Right lobe of liver (tissue), 6 donors: Measurements from ENCODE around the gene GATAD2B. TPM values are rescaled to one million over a fixed set of nuclear protein-coding genes. Genes with fewer than 3 reads are reported as not detected.

ENCODE experiments used
- ATAC-seq, 4 donors: fragments of 200-7000 bp; cut with Tn5 transposase; one replicate each; pipeline ENCODE4 v1.9.1; 2020; ENCODE audit warnings: mild to moderate bottlenecking in 4 of 4, moderate library complexity in 4 of 4
- DNase-seq, 3 donors: peaks; one replicate each; pipeline ENCODE4 v3.0.0-alpha.2; 2020
- H3K27ac ChIP-seq, 3 donors: fragments of 200-600 bp; one replicate each; pipeline ENCODE4 v1.8.0; 2022
- H3K27me3 ChIP-seq, 2 donors: fragments of 200-600 bp; one replicate each; pipeline ENCODE4 v1.8.0; 2022
- H3K36me3 ChIP-seq, 4 donors: fragments of 200-600 bp; sonication (generic) in 1 of 4; one replicate each; pipeline versions ENCODE4 v1.5.1 to v1.8.0; 2017 to 2022; ENCODE audit warnings: control low read depth in 1 of 4
- H3K4me1 ChIP-seq, 4 donors: fragments of 200-600 bp; sonication (generic) in 1 of 4; one replicate each; pipeline versions ENCODE4 v1.5.1 to v1.8.0; 2017 to 2022; ENCODE audit warnings: control low read depth in 1 of 4
- H3K4me3 ChIP-seq, 3 donors: fragments of 200-600 bp; one replicate each; pipeline ENCODE4 v1.8.0; 2022
- H3K9me3 ChIP-seq, 4 donors: fragments of 200-600 bp; sonication (generic) in 1 of 4; one replicate each; pipeline versions ENCODE4 v1.5.1 to v1.8.0; 2017 to 2022; ENCODE audit warnings: control low read depth in 1 of 4
- POLR2A ChIP-seq: fragments of 450-650 bp; IDR thresholded peaks from one replicate; pipeline ENCODE4 v1.6.1; 2017; ENCODE audit warnings: antibody characterized with exemption, mild to moderate bottlenecking
- WGBS: methylation state at CpG from one replicate; pipeline ENCODE4 v1.1.6; 2018; ENCODE audit warnings: low coverage, low lambda C conversion rate; ENCODE audit not compliant: insufficient coverage; ENCODE audit errors: missing lambda C conversion rate; 5-methylcytosine and 5-hydroxymethylcytosine counted together
- intact Hi-C, 2 donors: fragments of 100-400 bp; cut with DNase I; formaldehyde crosslinking; loops; one replicate each; pipeline versions ENCODE4 v1.11.2 to v1.14.1; 2022
- total RNA-seq, 6 experiments: library from RNA; depleted of rRNA in 2 of 6; stranded (reverse); fragments of >200 nt in 2 of 6; fragmentation: NEBNext Ultra II Directional in 3 of 6; extraction: Animal tissue kit (Norgen Biotek cat#: 25700) in 3 of 6; gene quantifications; one replicate each; pipeline versions ENCODE4 v1.1.0 to v1.2.4, GENCODE V29; 2016 to 2023
- TF ChIP-seq, protein P1 (sequence below), 4 donors: fragments of 200-600 bp in 3 of 4; fragments of 450-650 bp in 1 of 4; IDR thresholded peaks; one replicate each; pipeline versions ENCODE4 v1.5.1 to v1.8.0; 2016 to 2022; ENCODE audit warnings: antibody characterized with exemption in 4 of 4, mild to moderate bottlenecking in 2 of 4
- donor health status: DM: no; HTN: yes; CAD: no.
- donor health status: DM: no; HTN: no; CAD: no.
- donor health status: DM: no; HTN: no; CAD: no.
- donor health status: DM: no; HTN: yes; CAD: no.
- donor health status: DM: no; HTN: yes; CAD: no.

The GATAD2B gene
- total RNA-seq, 6 experiments from 2014 or later = 9.8 to 20.3 (median 16.8) TPM

DNA sequence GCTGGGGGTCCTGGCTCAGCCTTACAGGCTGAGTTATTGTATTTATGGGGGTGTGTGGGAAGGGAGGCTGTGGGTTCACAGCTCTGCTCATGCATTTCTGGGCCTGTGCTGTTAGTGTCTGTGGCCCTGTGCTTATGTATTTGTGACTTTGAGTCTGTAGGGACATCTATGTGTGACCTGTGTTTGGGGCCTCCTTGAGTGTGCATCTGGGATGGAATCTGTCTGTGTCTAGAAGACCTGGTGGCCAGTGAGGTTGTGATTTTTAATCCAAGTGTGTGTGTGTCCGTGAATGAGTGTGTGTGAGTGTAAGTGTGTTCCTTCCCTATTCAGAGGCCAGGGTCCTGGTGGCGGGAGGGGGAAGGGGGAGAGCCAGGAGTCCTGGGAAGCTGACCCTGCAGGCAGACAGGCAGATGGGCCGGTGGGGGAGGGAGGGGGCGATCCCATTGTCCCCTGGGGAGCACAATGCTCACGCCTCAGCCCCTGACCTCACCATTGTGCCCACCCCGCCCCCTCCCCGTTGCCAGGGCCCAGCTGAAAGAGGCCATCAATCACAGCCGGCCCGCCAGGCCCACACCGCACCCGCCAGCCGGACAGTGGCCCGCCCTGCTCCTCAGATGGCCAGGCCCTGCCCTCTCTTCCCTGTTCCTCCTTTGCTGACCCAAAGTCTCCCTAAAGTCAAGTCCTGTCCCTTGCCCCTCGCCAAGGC, 128.0 kb downstream of the GATAD2B start:
- DNase-seq (peak in 1 of 3 donors; percentile 44), ATAC-seq (no peak)
- H3K27ac ChIP-seq = no peak overlapping the region
- no peak overlapping the region for H3K4me3 ChIP-seq
- WGBS = 72% methylated on average over 4 of the region's 14 CpGs
- no peaks in the 10 kb centered on the region for H3K36me3 ChIP-seq
- H3K4me1 ChIP-seq = peaks cover 0 to 12% (median 1%) of the 10 kb centered on the region in 4 donors
- TF ChIP-seq POLR2A = no peak
- TF ChIP-seq, protein P1, sequence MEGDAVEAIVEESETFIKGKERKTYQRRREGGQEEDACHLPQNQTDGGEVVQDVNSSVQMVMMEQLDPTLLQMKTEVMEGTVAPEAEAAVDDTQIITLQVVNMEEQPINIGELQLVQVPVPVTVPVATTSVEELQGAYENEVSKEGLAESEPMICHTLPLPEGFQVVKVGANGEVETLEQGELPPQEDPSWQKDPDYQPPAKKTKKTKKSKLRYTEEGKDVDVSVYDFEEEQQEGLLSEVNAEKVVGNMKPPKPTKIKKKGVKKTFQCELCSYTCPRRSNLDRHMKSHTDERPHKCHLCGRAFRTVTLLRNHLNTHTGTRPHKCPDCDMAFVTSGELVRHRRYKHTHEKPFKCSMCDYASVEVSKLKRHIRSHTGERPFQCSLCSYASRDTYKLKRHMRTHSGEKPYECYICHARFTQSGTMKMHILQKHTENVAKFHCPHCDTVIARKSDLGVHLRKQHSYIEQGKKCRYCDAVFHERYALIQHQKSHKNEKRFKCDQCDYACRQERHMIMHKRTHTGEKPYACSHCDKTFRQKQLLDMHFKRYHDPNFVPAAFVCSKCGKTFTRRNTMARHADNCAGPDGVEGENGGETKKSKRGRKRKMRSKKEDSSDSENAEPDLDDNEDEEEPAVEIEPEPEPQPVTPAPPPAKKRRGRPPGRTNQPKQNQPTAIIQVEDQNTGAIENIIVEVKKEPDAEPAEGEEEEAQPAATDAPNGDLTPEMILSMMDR (IDR thresholded peaks at IDR 0.05) = no peak
- H3K9me3 ChIP-seq = no peaks in the 10 kb centered on the region
- H3K27me3 ChIP-seq = no peaks in the 10 kb centered on the region
- intact Hi-C loops = loop anchor here in 1 of 2 donors (5.0 to 10.0 kb wide), 2 partner anchors 130 to 193 kb away; partner anchors contain the start of genes GATAD2B and RAB13

GRCh38 chr1:153793973-153794615, 128.7 kb downstream of the GATAD2B start:
- DNase-seq = no peak
- intact Hi-C loops = loop anchor here in 1 of 2 donors (10.0 kb wide), 1 partner anchor 131 kb away; the partner anchor contains the start of gene GATAD2B
- 79% methylated on average over 6 of the region's 12 CpGs for WGBS
- Histone ChIP-seq H3K4me1 (peaks cover 0 to 19% (median 5%) of the 10 kb centered on the region in 4 donors), H3K4me3 (no peak overlapping the region), H3K27ac (no peak overlapping the region), H3K9me3 (no peaks in the 10 kb centered on the region), H3K27me3 (no peaks in the 10 kb centered on the region), H3K36me3 (no peaks in the 10 kb centered on the region)
- TF ChIP-seq, protein P1 (IDR thresholded peaks at IDR 0.05) = no peak
- no peak for TF ChIP-seq POLR2A
- ATAC-seq = no peak

DNA sequence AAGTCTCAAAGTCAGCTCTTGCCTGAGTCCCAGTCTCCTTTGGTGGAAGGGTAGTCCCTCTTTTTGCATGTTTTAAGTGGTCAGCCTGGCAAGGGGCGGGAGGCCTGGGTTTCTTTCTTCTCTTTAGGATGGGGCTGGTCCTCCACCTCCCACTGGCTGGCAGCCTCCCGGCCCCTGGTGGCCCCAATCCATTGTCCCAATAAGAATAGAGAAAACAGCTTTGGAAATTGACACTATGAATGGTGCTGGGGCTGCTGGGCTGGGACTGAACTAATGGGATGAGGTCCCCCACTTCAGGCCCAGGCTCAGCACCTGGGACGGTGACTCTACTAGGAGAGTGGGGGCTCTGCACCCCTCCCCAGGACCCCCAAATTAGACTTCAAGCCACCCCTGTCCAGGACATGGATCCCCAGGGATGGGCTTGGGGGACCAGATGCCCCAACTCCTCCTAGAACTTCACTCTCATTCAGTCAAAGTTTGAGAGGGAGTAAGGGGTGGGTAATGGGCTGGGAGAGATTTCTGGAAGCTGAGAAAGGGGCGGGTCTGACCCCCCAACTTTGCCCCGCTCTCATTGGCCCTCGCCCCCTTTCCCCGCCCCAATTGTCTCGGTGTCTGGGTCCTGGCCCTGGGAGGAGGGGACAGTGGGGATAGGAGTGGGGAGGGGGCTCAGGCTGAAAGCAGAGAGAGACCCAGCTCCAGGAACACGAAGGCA, 129.4 kb downstream of the GATAD2B start:
- WGBS = 77% methylated on average over 5 of the region's 9 CpGs
- Histone ChIP-seq H3K27me3 (no peaks in the 10 kb centered on the region), H3K9me3 (no peaks in the 10 kb centered on the region), H3K27ac (no peak overlapping the region), H3K36me3 (no peaks in the 10 kb centered on the region), H3K4me1 (peaks cover 0 to 23% (median 6%) of the 10 kb centered on the region in 4 donors), H3K4me3 (no peak overlapping the region)
- DNase-seq (no peak), ATAC-seq (no peak)
- intact Hi-C loops = loop anchor here in 1 of 2 donors (10.0 kb wide), 1 partner anchor 131 kb away; the partner anchor contains the start of gene GATAD2B
- TF ChIP-seq, protein P1 (IDR thresholded peaks at IDR 0.05) = no peak
- TF ChIP-seq POLR2A = no peak

GRCh38 chr1:153792631-153793041, 130.1 kb downstream of the GATAD2B start:
- Histone ChIP-seq H3K36me3 (no peaks in the 10 kb centered on the region), H3K4me3 (no peak overlapping the region), H3K27ac (no peak overlapping the region), H3K27me3 (no peaks in the 10 kb centered on the region), H3K4me1 (peaks cover 0 to 23% (median 6%) of the 10 kb centered on the region in 4 donors), H3K9me3 (no peaks in the 10 kb centered on the region)
- TF ChIP-seq, protein P1 (IDR thresholded peaks at IDR 0.05) = no peak
- TF ChIP-seq POLR2A = no peak
- ATAC-seq (no peak), DNase-seq (no peak)
- intact Hi-C loops = loop anchor here in 1 of 2 donors (10.0 kb wide), 1 partner anchor 132 kb away; the partner anchor contains the start of gene GATAD2B
- 94% methylated on average over 6 of the region's 11 CpGs for WGBS
